Heart right ventricle (tissue), 16 donors: ENCODE results near the gene EIF4B. TPM values are rescaled to one million over a fixed set of nuclear protein-coding genes. Genes with fewer than 3 reads are reported as not detected.

Source experiments
- ATAC-seq, 8 donors: fragments of 200-7000 bp; cut with Tn5 transposase; one replicate each; pipeline ENCODE4 v1.9.1; 2020; ENCODE audit warnings: mild to moderate bottlenecking in 8 of 8, moderate library complexity in 8 of 8, moderate number of reproducible peaks in 1 of 8
- DNase-seq, 2 donors: peaks; one replicate each; pipeline ENCODE4 v3.0.0-alpha.2; 2020
- H3K27ac ChIP-seq, 10 donors: fragments of 200-600 bp; sonication (generic) in 2 of 10; one replicate each; pipeline versions ENCODE4 v1.5.0 to v1.8.0; 2020 to 2022; ENCODE audit warnings: mild to moderate bottlenecking in 3 of 10
- H3K27me3 ChIP-seq, 7 donors: fragments of 200-600 bp; one replicate each; pipeline ENCODE4 v1.8.0; 2021 to 2022; ENCODE audit warnings: mild to moderate bottlenecking in 2 of 7
- H3K36me3 ChIP-seq, 9 donors: fragments of 200-600 bp; sonication (generic) in 1 of 9; one replicate each; pipeline versions ENCODE4 v1.5.0 to v1.8.0; 2020 to 2022; ENCODE audit warnings: mild to moderate bottlenecking in 2 of 9
- H3K4me1 ChIP-seq, 9 donors: fragments of 200-600 bp; sonication (generic) in 1 of 9; one replicate each; pipeline versions ENCODE4 v1.5.0 to v1.8.0; 2020 to 2022; ENCODE audit warnings: mild to moderate bottlenecking in 4 of 9
- H3K4me3 ChIP-seq, 10 donors: fragments of 200-600 bp; sonication (generic) in 2 of 10; one replicate each; pipeline versions ENCODE4 v1.5.0 to v1.8.0; 2020 to 2022; ENCODE audit warnings: mild to moderate bottlenecking in 7 of 10, moderate library complexity in 2 of 10
- H3K9me3 ChIP-seq, 11 donors: fragments of 200-600 bp in 10 of 11; sonication (generic) in 2 of 11; one replicate each; pipeline versions ENCODE4 v1.5.0 to v1.8.0; 2013 to 2022; ENCODE audit warnings: mild to moderate bottlenecking in 2 of 11, control low read depth in 1 of 11, moderate library complexity in 1 of 11
- CTCF ChIP-seq, 9 donors: fragments of 200-600 bp; sonication (generic) in 2 of 9; IDR thresholded peaks; one replicate each; pipeline versions ENCODE4 v1.5.0 to v1.8.0; 2021 to 2022; ENCODE audit warnings: antibody characterized with exemption in 9 of 9, mild to moderate bottlenecking in 5 of 9, moderate library complexity in 1 of 9
- WGBS, 2 donors: extraction: QIAGEN DNeasy Blood & Tissue Kit; methylation state at CpG; one replicate each; pipeline ENCODE4 v1.1.7; 2013; ENCODE audit warnings: inconsistent platforms in 1 of 2; 5-methylcytosine and 5-hydroxymethylcytosine counted together
- intact Hi-C, 10 donors: fragments of 100-400 bp; cut with DNase I; formaldehyde crosslinking; loops; one replicate each; pipeline versions ENCODE4 v1.11.1 to v1.14.2; 2022
- polyA plus RNA-seq, 2 donors: library from polyadenylated mRNA; stranded (reverse); fragments of 200-250 nt; gene quantifications; one replicate each; pipeline ENCODE4 v1.2.3, GENCODE V29; 2013
- total RNA-seq, 10 donors: library from RNA; stranded (reverse); fragmentation: NEBNext Ultra II Directional in 3 of 10; extraction: Animal tissue kit (Norgen Biotek cat#: 25700) in 3 of 10; gene quantifications; one replicate each; pipeline versions ENCODE4 v1.2.1 to v1.2.4, GENCODE V29; 2021 to 2023
- donor health status: Arrhythmogenic right ventricular cardiomyopathy.
- donor health status: ischemic (EF 13 %, LVEDD 7.1; RV severe dilation, severe dysfunction).
- donor health status: healthy with polysubstance abuse.
- donor health status: DM: no; HTN: yes; CAD: no.
- donor health status: DM: no; HTN: no; CAD: no.
- donor health status: ischemic (EF 25% LVEDD 6.9; RV normal size, moderate dysfunction).
- donor health status: ischemic (EF 25% LVEDD 5.7; RV mildly dilated, moderate dysfunction).
- donor health status: healthy.
- donor health status: DM: yes; HTN: yes; CAD: no.
- donor health status: Ischemic cardiomyopathy.
- donor health status: ischemic (EF 35%, LVEDD 5.7; RV mildly dilated, moderate dysfunction).
- donor health status: nonischemic (EF 11% LVEDD 7.7; RV severe dilation, severe dysfunction).
- donor health status: DM: yes; HTN: yes; CAD: no.
- donor health status: PGD.
- donor health status: ischemic (EF 29% LVEDD 5.4; RV normal size, mild dysfunction).
- donor health status: nonischemic (EF 23%, LVEDD 6.1; RV moderate dilation, normal function).

EIF4B gene
- total and polyA plus RNA-seq, 12 donors = 53.2 to 477 (median 423) TPM

- intact Hi-C loops = loop anchor here in 1 of 10 donors (10.0 kb wide), 1 partner anchor 218 kb away; the partner anchor contains the start of genes MYG1 and PFDN5
- ATAC-seq = no peak
- TF ChIP-seq CTCF (IDR thresholded peaks at IDR 0.05) = no peak
- Histone ChIP-seq H3K4me3 (no peak overlapping the region), H3K36me3 (peaks cover 0 to 51% (median 23%) of the 10 kb centered on the region in 9 donors), H3K27me3 (no peaks in the 10 kb centered on the region), H3K27ac (peak overlapping the region in 1 of 10 donors; percentile 48), H3K4me1 (peaks cover 21 to 63% (median 48%) of the 10 kb centered on the region in 9 donors), H3K9me3 (no peaks in the 10 kb centered on the region)
- WGBS, 2 donors = 95 to 98% methylated on average over 8 of the region's 8 CpGs
- DNase-seq = no peak
These were observed 70.8 kb downstream of the EIF4B start for GRCh38 chr12:53077030-53077429.

GRCh38 chr12:53078425-53079225, 72.4 kb downstream of the EIF4B start:
- ATAC-seq = peak in 3 of 8 donors; percentile 1 to 3 (median 2)
- no peaks in the 10 kb centered on the region for H3K9me3 ChIP-seq
- DNase-seq = no peak
- H3K4me1 ChIP-seq = peaks cover 12 to 47% (median 32%) of the 10 kb centered on the region in 9 donors
- no peak for TF ChIP-seq CTCF (IDR thresholded peaks at IDR 0.05)
- peak overlapping the region; percentile 86 to 98 (median 96) for H3K27ac ChIP-seq
- H3K27me3 ChIP-seq = no peaks in the 10 kb centered on the region
- H3K36me3 ChIP-seq = peaks cover 0 to 40% (median 23%) of the 10 kb centered on the region in 9 donors
- peak overlapping the region; percentile 36 to 95 (median 80) for H3K4me3 ChIP-seq
- 19 to 22% methylated on average over 25 of the region's 25 CpGs for WGBS, 2 donors
- intact Hi-C loops = loop anchor here in 2 of 10 donors (2.0 to 10.0 kb wide), 3 partner anchors 18 to 216 kb away; partner anchors contain the start of genes IGFBP6 (in 2 of the 2), MYG1 (in 1 of the 2) and PFDN5 (in 1 of the 2)

GRCh38 chr12:53079226-53080117, 73.2 kb downstream of the EIF4B start, which contains the start of gene SPRYD3:
Gene SPRYD3, minus strand, starts transcription at chr12:53079390. Its CDS starts 57 bp downstream, at chr12:53079333.
- no peak for TF ChIP-seq CTCF (IDR thresholded peaks at IDR 0.05)
- peaks cover 0 to 2% (median 0%) of the 10 kb centered on the region in 11 donors for H3K9me3 ChIP-seq
- H3K4me3 ChIP-seq = peak within 1 kb of the TSS; percentile 55 to 95 (median 80)
- intact Hi-C loops = loop anchor here in 3 of 10 donors (2.0 to 10.0 kb wide), 3 partner anchors 17 to 215 kb away; partner anchors contain the start of genes IGFBP6 (in 3 of the 3), MYG1 (in 1 of the 3) and PFDN5 (in 1 of the 3)
- H3K4me1 ChIP-seq = peaks cover 3 to 39% (median 24%) of the 10 kb centered on the region in 9 donors
- H3K27me3 ChIP-seq = no peaks in the 10 kb centered on the region
- DNase-seq = peak; percentile 96 to 97
- H3K27ac ChIP-seq = peak within 1 kb of the TSS; percentile 86 to 98 (median 96)
- peaks cover 0 to 33% (median 23%) of the 10 kb centered on the region in 9 donors for H3K36me3 ChIP-seq
- WGBS, 2 donors = 1% methylated on average over 63 to 67 of the region's 67 CpGs
- ATAC-seq = peak; percentile 98 to 100 (median 99)
